OCI-LY1 (cell line): Measurements from ENCODE around the gene C16orf90.

ENCODE experiments used
- EZH2 ChIP-seq: fragments of 200-600 bp; sonication (generic), shearing (Covaris generic); IDR thresholded peaks from 2 replicates; pipeline ENCODE4 v1.8.0; 2017; ENCODE audit warnings: borderline replicate concordance, mixed run types, mild to moderate bottlenecking, antibody characterized with exemption, low read length, moderate library complexity, mixed read lengths
- TF ChIP-seq, protein P1 (sequence below): fragments of 200-600 bp; sonication (generic), shearing (Covaris generic); IDR thresholded peaks from 2 replicates; pipeline ENCODE4 v1.5.1; 2017; ENCODE audit warnings: mild to moderate bottlenecking, antibody characterized with exemption, low read length, moderate library complexity, mixed read lengths

DNA sequence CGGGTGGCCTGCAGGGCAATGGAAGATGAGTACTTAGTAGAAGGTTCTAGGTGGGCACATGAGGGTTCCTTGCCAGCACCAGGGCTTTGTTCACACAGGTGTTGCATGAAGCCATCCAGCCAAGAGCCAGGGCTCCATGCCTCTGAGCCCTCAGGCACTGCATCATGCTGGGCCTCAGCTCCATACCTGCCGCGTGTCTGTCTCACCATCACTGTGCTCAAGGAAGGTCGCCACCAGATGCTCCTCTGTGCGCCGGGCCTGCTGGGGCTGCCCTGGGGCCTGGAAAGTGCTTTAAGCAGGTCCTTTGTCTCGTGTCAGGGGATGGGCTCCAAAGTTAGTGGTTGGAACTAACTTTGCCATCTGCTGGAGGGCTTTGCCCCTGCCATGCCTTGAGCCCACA lies 25.6 kb downstream of the C16orf90 start:
- TF ChIP-seq, protein P1, sequence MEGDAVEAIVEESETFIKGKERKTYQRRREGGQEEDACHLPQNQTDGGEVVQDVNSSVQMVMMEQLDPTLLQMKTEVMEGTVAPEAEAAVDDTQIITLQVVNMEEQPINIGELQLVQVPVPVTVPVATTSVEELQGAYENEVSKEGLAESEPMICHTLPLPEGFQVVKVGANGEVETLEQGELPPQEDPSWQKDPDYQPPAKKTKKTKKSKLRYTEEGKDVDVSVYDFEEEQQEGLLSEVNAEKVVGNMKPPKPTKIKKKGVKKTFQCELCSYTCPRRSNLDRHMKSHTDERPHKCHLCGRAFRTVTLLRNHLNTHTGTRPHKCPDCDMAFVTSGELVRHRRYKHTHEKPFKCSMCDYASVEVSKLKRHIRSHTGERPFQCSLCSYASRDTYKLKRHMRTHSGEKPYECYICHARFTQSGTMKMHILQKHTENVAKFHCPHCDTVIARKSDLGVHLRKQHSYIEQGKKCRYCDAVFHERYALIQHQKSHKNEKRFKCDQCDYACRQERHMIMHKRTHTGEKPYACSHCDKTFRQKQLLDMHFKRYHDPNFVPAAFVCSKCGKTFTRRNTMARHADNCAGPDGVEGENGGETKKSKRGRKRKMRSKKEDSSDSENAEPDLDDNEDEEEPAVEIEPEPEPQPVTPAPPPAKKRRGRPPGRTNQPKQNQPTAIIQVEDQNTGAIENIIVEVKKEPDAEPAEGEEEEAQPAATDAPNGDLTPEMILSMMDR: no peak
- TF ChIP-seq EZH2: no peak
